HG02763 (cell line): ENCODE results near the gene ROPN1L.

Source experiments
- ATAC-seq: cut with Tn5 transposase; IDR thresholded peaks from one replicate; pipeline ENCODE4 v1.9.1; 2021; ENCODE audit warnings: mild to moderate bottlenecking, moderate library complexity; ENCODE audit not compliant: unreplicated experiment

The ROPN1L gene

DNA sequence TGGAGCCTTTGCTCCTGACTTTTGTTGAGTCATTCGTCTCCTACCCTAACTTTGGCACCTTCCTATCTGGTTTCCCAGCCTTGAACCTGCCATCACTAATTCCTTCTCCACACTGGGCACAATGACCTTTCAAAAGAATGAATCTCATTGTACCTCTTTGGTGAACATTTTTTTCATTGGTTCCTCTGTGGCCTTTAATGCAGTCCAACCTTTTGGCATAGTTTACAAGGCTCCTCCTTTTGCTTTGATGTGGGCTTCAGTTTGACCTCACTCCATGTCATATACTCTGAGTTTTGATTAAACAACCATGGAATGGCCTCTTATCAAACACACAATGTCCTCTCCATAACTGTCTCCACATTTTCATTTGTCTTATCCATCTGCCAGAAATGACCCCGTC lies 14.5 kb upstream of the ROPN1L start:
- no peak for ATAC-seq

DNA sequence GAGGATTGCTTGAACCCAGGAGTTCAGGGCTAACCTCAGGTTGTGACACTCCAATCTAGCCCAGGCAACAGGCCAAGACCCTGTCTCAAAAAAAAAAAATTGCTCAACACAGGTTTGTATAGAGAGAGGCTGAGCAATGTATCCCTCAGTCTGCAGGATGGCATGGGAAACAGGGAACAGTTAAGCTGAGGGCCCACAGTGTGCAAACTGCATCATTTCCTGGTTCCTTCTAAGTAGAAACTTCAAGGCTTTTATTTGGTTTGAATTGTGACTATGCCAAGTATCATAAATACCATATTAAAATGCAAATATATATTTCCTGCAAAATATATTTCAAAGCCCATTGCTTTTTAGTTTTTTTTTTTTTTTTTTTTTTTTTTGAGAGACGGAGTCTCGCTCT lies 13.7 kb upstream of the ROPN1L start:
- no peak for ATAC-seq

DNA sequence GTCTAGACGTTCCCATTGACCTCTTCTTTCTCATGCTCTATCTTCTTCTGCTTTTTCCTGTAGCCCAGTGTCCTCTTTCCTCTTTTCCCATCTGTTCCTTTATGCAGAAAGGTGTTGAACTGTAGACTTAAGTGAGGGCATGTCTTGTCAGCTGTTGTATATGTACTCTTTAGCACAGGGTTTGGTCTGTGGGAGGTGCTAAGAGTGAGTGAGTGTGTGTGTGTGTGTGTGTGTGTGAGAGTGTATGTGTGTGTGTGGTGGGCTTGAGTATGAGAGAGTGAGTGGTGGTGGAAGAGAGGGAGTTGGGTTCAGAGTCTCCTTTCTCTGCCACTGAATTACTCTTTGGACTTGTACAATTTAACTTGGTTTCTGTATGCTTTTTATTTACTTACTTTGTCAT lies 10.3 kb upstream of the ROPN1L start:
- no peak for ATAC-seq

DNA sequence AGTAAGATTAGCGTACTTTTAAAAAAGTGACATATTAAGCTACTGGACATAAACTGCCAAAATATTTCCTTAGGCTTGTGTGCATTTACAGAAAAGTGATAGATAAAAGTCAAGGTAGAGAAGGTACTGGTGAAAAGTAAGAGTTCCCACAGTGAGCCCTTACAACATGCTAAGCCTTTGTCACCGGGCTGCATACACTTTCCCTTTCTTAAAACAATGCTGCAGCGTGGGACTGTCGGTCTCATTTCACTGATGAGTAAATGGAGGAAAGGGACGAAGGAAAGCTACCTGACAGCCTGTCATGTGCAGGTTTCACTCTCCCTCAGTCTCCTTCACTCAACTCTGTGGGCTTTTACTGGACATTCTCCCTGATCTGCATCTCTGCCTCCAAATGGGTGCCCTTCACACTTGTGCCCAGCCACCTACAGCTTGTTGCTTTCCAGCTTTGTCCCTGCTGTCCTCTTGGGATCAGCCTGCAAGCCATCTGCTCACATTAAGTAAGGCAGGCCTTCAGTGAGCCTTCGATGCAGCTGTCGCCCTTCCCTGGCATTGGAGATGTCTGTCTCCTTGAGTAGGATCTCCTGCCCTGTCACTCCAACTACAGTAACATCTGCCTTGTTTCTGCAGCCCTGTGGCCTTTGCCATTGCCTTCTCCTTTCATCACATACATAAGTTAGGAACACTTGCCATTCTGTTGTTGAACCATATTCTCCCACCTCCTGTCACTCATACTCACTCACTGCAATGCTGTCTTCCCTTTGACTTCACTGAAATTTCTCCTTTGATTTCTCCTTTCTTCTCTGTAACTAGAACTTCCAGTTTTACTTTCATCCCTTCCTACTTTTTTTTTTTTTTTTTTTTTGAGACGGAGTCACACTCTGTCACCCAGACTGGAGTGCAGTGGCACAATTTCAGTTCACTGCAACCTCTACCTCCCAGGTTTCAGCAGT lies 9.3 kb upstream of the ROPN1L start:
- no peak for ATAC-seq

DNA sequence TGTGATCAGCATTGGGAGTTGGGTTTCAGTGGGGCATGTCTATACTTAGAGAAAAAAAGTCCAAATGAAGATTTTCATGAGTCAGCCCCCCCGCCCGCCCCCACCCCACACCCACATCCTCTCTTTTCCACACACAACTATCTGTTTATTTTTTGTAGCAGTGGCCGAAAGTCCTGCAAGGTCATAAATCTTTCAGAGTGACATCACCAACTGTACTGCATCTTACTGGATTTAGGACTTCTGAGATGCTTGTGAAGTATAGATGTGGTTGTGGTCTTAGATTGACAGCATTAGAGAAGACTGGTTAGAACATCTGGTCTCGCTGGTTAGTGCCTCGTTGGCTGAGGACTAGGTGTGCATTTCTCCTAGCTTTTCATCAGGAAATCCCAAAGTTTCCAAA lies 7.3 kb upstream of the ROPN1L start:
- ATAC-seq, result no peak

- no peak for ATAC-seq
Observed at GRCh38 chr5:10438301-10438700, 3.4 kb upstream of the ROPN1L start.

GRCh38 chr5:10439692-10440091 lies 2.0 kb upstream of the ROPN1L start:
- no peak for ATAC-seq

GRCh38 chr5:10440367-10440990 lies 1.2 kb upstream of the ROPN1L start:
- ATAC-seq, result no peak

DNA sequence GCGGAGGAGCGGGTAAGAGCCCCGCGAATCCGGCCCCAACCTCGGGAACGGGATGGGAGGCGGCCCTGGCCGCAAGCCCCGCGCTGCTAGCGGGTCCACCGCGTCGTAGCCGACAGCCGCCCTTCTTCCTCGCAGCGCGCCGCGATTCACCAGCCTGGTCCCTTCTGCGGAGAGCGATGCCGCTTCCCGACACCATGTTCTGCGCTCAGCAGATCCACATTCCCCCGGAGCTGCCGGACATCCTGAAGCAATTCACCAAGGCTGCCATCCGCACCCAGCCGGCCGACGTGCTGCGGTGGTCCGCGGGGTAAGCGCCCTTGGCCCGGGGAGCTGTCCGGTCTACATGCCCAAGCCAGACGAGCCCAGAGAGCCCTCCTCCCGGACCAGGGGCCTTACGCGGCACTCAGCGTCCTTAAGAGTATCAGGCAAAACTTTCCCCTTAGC lies 335 bp downstream of the ROPN1L start:
- ATAC-seq, result peak; percentile 27

GRCh38 chr5:10442576-10442975 lies 897 bp downstream of the ROPN1L start:
- ATAC-seq, result no peak

DNA sequence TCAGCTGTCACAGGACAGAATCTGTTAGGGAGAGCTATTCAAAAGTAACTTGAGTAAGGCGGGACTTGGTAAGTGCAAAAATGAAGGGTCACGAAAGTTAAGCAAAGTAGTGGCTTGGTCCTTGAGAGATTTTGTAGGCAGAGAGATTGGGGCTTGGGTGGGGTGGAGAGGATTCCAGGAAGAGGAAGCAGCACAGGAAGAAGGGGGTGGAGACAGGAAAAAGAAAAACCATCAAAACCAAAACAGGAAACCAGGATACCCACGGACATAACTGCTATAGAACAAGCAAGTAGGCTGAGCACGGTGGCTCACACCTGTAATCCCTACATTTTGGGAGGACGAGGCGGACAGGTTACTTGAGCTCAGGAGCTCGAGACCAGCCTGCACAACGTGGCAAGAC lies 3.7 kb downstream of the ROPN1L start:
- ATAC-seq, result no peak

DNA sequence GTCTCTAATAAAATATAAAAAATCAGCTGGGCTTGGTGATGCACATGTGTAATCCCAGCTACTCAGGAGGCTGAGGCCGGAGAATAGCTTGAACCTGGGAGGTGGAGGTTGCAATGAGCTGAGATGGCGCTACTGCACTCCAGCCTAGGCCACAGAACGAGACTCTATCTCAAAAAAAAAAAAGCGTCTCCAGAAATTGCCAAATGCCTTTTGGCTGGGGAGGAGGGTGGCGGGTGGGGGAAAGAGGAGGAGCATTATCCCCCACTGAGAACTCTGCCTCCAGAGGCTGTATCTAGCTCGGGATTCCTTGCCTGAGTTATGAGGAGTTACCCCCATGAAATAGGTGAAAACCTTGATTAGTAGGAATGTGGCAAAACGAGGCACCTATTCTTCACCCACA lies 4.8 kb downstream of the ROPN1L start:
- ATAC-seq, result no peak

DNA sequence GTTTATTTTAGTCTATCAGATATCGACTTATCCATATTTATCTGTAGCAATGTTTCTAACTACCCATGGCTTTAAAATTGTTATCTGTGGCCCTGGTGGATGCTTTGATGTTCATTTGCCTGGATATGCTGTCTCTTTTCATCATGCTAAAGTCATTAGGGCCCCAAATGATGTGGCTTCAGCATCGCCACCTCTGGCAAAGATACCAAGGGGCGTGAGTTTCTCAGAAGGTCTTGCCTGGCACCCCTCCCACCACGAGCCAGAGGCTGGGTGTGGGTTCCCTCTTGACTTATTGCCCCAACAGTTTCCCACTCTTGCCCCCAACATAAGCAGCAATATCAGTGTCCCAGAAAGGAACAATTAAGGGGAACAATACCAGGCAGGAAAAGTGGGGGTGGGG lies 5.4 kb downstream of the ROPN1L start:
- no peak for ATAC-seq

GRCh38 chr5:10448754-10449360 lies 7.2 kb downstream of the ROPN1L start:
- no peak for ATAC-seq

- ATAC-seq, result no peak
Observed at GRCh38 chr5:10451137-10451824, 9.6 kb downstream of the ROPN1L start.

DNA sequence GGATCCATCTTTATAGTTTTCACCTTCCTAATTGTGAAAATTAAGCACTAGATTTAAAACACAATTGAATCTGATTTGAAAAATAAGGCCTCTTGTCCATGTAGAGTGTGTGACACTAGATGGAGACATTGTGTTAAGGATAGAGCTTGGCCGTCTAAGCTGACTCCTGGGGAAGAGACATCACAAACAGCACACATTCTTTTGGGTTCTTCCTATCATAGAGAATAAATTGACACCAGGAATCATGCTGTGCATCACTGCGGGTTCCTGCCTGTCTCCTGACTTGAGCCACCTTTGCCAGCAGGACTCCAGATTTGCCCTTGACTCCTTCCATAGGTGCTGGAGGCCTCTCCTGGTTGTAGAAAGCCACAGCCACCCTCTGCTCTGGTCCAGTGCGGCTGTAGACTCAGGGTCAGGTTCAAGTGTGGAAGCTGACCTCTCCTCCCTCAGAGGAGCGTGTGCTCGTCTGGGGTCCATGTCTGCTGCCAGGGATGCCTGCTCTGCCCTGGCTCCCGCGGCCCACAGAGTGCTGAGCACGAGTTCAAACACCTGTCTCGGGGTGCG lies 11.2 kb downstream of the ROPN1L start:
- peak; percentile 65 for ATAC-seq

- no peak for ATAC-seq
Observed at GRCh38 chr5:10453545-10453944, 11.9 kb downstream of the ROPN1L start.

DNA sequence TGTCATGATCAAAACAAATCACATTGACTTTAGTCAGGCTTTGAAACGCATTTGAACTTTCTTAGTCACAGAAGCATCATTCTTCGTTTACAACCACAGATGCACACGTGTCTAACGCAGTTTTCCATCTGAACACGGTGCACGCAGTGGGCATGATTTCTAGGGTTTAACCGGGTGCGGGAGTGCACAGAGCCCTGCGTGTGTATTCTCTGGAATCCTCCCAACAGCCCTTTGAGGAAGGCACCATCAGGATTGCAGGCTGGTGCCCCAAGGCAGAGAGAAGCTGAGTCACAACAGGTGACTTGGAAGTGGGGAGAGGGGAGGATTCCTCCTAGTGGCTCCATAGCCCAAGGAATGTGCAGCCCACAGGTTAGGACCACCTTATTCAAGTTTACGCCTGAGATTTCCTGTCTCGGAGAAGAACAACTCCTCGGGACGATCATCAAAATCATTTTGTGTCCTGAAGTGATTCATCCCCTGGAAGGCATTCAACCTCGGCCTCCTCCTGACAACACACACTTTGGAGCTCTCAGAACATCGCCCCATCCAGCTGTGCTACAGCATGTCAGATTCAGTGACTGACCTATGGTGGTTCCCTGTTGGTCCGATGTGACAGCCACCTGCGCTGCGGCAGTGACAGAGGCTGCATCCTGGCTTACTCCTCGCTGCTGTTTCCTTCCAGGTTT lies 13.1 kb downstream of the ROPN1L start:
- ATAC-seq, result no peak

DNA sequence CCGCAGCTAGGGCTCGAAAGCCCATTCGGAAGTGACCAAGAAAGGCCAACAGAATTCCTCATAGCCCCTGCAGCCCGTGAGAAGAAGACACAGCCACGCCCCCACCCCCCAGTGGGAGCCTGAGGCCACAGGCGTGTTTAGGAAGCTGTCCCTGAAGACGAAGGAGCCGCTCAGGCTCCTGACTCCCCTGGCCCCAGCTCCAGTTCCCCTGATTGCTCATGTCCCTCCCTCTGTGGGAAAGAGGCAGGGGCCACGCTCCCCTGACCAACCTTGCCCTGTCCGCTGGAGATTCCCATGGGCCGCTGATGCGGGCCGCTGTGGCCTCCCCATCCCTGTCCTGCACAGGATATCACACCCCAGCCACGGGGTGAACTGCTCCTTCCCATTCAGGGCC lies 13.6 kb downstream of the ROPN1L start:
- ATAC-seq, result no peak
